ENCODE results near the gene LUC7L3.

GRCh38 chr17:50770346-50770745 lies 50.9 kb downstream of the LUC7L3 start:
- no peak for TF ChIP-seq REPIN1 (tag by site-specific recombination; IDR thresholded peaks at IDR 0.05; ENCODE audit: low read depth)
- no peak for TF ChIP-seq ZEB2 (tag by site-specific recombination; IDR thresholded peaks at IDR 0.05)
- TF ChIP-seq MYNN (tag by site-specific recombination; IDR thresholded peaks at IDR 0.05; ENCODE audit: borderline replicate concordance): no peak
- TF ChIP-seq ZNF624 (tag by site-specific recombination; IDR thresholded peaks at IDR 0.05): no peak
- no peak for TF ChIP-seq GLI4 (tag by site-specific recombination; IDR thresholded peaks at IDR 0.05)
- no peak for TF ChIP-seq ZBTB44 (tag by site-specific recombination; IDR thresholded peaks at IDR 0.05)
- TF ChIP-seq CTCF (tag by site-specific recombination; IDR thresholded peaks at IDR 0.05): no peak
- TF ChIP-seq SP7 (tag by site-specific recombination; IDR thresholded peaks at IDR 0.05): no peak
